Measurements from ENCODE around the gene TNFSF10. TPM values are rescaled to one million over a fixed set of nuclear protein-coding genes. Genes with fewer than 3 reads are reported as not detected.

The TNFSF10 gene
- polyA plus RNA-seq, 1 experiment: 2.3 TPM

DNA sequence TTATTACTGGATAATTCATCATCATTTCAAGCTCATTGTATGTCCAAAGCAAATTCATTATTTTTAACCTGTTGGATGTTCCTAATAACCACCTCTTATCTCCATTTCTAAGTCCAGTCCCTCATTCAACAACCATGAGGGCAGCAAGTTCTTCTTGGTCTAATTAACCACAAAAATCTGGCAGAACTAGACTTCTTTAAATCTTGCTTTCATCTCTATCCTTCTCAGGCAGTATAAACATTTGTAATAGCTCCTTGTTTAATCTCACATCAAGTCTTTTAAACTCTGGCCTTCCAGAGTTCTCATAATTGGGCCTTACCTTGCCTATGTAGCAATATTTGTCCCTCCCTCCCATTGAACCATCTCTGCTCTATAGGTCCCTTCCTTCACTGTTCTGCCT is 57.9 kb downstream of the TNFSF10 start:
- Histone ChIP-seq H3K9me3 (ENCODE audit: control insufficient read depth, insufficient read depth, low read length) (no peaks in the 10 kb centered on the region), H3K27me3 (ENCODE audit: control insufficient read depth, insufficient read depth, low read length) (peaks cover under 1% of the 10 kb centered on the region), H3K27ac (ENCODE audit: low read depth, low read length) (no peak overlapping the region), H3K4me3 (ENCODE audit: low read depth, low read length) (no peak overlapping the region)
- DNase-seq (ENCODE audit: low read depth, low spot score): no peak
- TF ChIP-seq, protein P1, sequence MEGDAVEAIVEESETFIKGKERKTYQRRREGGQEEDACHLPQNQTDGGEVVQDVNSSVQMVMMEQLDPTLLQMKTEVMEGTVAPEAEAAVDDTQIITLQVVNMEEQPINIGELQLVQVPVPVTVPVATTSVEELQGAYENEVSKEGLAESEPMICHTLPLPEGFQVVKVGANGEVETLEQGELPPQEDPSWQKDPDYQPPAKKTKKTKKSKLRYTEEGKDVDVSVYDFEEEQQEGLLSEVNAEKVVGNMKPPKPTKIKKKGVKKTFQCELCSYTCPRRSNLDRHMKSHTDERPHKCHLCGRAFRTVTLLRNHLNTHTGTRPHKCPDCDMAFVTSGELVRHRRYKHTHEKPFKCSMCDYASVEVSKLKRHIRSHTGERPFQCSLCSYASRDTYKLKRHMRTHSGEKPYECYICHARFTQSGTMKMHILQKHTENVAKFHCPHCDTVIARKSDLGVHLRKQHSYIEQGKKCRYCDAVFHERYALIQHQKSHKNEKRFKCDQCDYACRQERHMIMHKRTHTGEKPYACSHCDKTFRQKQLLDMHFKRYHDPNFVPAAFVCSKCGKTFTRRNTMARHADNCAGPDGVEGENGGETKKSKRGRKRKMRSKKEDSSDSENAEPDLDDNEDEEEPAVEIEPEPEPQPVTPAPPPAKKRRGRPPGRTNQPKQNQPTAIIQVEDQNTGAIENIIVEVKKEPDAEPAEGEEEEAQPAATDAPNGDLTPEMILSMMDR (IDR thresholded peaks at IDR 0.05; ENCODE audit: low read depth, low read length): no peak
- CTCF ChIA-PET: interaction anchor here (0.7 to 1.4 kb wide), 4 partner anchors 12 to 201 kb away, joined by 3 to 5 read pairs (median 4); no protein-coding TSS in a partner anchor
- POLR2A ChIA-PET: no interaction called here

DNA sequence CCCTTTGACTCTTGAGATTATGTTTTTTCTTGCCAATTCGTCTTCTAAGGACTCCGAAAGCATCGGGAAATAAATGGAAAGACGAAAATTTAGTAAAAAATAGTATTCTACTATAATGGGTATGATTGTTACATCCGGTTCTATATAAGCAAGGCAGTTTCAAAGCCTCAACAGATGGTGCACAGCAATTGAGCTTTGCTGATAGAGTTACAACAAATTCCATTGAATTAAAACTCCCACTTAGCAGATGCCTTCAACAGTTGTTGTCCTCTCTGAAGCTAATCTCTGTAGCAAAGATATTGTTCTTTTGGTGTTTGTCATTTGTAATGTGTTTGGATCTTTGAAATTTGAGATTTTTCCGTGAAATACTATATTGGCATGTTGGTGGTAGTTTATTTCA is 58.9 kb downstream of the TNFSF10 start:
- ChIA-PET POLR2A (no interaction called here), CTCF (interaction anchor here (1.3 to 1.4 kb wide), 2 partner anchors 26 to 202 kb away, joined by 3 to 5 read pairs; no protein-coding TSS in a partner anchor)
- Histone ChIP-seq H3K4me3 (ENCODE audit: low read depth, low read length) (no peak overlapping the region), H3K27me3 (ENCODE audit: control insufficient read depth, insufficient read depth, low read length) (peaks cover 7% of the 10 kb centered on the region), H3K27ac (ENCODE audit: low read depth, low read length) (no peak overlapping the region), H3K9me3 (ENCODE audit: control insufficient read depth, insufficient read depth, low read length) (no peaks in the 10 kb centered on the region)
- no peak for DNase-seq (ENCODE audit: low read depth, low spot score)
- TF ChIP-seq, protein P1 (IDR thresholded peaks at IDR 0.05; ENCODE audit: low read depth, low read length): no peak

- H3K27ac ChIP-seq (ENCODE audit: low read depth, low read length): no peak overlapping the region
- H3K9me3 ChIP-seq (ENCODE audit: control insufficient read depth, insufficient read depth, low read length): no peaks in the 10 kb centered on the region
- no peak overlapping the region for H3K4me3 ChIP-seq (ENCODE audit: low read depth, low read length)
- ChIA-PET CTCF (interaction anchor here (0.6 to 3.4 kb wide), 31 partner anchors 9 to 758 kb away, joined by 3 to 14 read pairs (median 3); no protein-coding TSS in a partner anchor), POLR2A (interaction anchor here (0.7 kb wide), 1 partner anchor 11 kb away, joined by 3 read pairs; no protein-coding TSS in a partner anchor)
- peaks cover 11% of the 10 kb centered on the region for H3K27me3 ChIP-seq (ENCODE audit: control insufficient read depth, insufficient read depth, low read length)
- no peak for DNase-seq (ENCODE audit: low read depth, low spot score)
- TF ChIP-seq, protein P1 (IDR thresholded peaks at IDR 0.05; ENCODE audit: low read depth, low read length): peak; percentile 94
Measured at GRCh38 chr3:172461530-172462138, 61.6 kb downstream of the TNFSF10 start.

GRCh38 chr3:172456404-172456803 is 66.8 kb downstream of the TNFSF10 start:
- POLR2A ChIA-PET: no interaction called here
- no peak overlapping the region for H3K27ac ChIP-seq (ENCODE audit: low read depth, low read length)

More at GRCh38 chr3:172456404-172456803, 66.8 kb downstream of the TNFSF10 start:
- Histone ChIP-seq H3K9me3 (ENCODE audit: control insufficient read depth, insufficient read depth, low read length) (no peaks in the 10 kb centered on the region), H3K4me3 (ENCODE audit: low read depth, low read length) (no peak overlapping the region), H3K27me3 (ENCODE audit: control insufficient read depth, insufficient read depth, low read length) (peaks cover 14% of the 10 kb centered on the region)
- CTCF ChIA-PET: interaction anchor here (0.5 kb wide), 1 partner anchor 166 kb away, joined by 7 read pairs; no protein-coding TSS in a partner anchor
- TF ChIP-seq, protein P1 (IDR thresholded peaks at IDR 0.05; ENCODE audit: low read depth, low read length): no peak
- no peak for DNase-seq (ENCODE audit: low read depth, low spot score)

Small RNA genes lying within 50 kb of the gene (small RNA-seq; reads per million reads assigned to genes)
- not detected for gene AC007919.1 (ENCODE audit: insufficient read length, low read depth)

Other genes starting within 250 kb of the TNFSF10 start
- gene GHSR, start 75.0 kb downstream of the TNFSF10 start, polyA plus RNA-seq (2011; rRNA removed): not detected in 2 replicates
- gene NCEH1, start 187.6 kb upstream of the TNFSF10 start, polyA plus RNA-seq (2011; rRNA removed): 11.9 and 14.6 TPM in 2 replicates
- 14.0 and 21.8 TPM in 2 replicates for gene ECT2, start 227.3 kb upstream of the TNFSF10 start, polyA plus RNA-seq (2011; rRNA removed)

All from AG04450 (cell line).